ENCODE measurements around the gene DUS1L. TPM values are rescaled to one million over a fixed set of nuclear protein-coding genes. Genes with fewer than 3 reads are reported as not detected.

The DUS1L gene
- total and polyA plus RNA-seq, 12 donors: 34.1 to 191 (median 44.1) TPM

DNA sequence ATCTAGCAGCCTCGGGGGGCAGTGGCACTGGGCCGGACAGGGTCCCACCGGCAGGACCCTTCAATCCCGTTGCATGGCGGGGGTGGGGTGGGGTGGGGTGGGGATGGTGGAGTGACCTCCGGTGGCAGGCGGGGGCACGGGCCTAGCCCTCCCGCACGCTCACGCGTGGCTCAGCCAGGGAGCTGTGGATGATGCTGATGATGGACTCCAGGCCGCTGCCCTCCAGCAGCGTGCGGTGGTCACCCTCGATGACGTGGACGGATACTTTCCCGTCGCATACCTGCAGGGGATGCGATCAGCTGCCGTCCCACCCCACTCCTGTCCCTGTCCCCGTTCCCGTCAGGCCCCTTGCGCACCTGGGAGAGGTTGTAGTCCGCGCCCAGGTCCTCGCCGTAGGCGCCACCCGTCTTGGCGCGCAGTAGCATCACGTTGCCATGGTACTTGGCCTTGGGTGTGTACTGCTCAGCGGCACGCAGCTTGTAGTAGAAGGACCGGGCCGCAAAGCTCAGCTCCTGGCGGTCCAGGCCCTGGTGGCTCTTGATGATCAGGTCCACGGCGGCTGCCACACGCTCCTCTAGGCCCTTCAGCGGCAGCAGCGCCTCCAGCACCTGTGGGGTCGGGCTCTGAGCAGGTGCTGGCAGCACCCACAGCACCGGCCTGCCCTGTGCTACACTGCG, 13.5 kb upstream of the DUS1L start:
- WGBS, 2 donors: 94 to 96% methylated on average over 44 to 47 of the region's 47 CpGs
- peaks cover 0 to 59% (median 38%) of the 10 kb centered on the region in 9 donors for H3K36me3 ChIP-seq
- TF ChIP-seq, protein P1, sequence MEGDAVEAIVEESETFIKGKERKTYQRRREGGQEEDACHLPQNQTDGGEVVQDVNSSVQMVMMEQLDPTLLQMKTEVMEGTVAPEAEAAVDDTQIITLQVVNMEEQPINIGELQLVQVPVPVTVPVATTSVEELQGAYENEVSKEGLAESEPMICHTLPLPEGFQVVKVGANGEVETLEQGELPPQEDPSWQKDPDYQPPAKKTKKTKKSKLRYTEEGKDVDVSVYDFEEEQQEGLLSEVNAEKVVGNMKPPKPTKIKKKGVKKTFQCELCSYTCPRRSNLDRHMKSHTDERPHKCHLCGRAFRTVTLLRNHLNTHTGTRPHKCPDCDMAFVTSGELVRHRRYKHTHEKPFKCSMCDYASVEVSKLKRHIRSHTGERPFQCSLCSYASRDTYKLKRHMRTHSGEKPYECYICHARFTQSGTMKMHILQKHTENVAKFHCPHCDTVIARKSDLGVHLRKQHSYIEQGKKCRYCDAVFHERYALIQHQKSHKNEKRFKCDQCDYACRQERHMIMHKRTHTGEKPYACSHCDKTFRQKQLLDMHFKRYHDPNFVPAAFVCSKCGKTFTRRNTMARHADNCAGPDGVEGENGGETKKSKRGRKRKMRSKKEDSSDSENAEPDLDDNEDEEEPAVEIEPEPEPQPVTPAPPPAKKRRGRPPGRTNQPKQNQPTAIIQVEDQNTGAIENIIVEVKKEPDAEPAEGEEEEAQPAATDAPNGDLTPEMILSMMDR (IDR thresholded peaks at IDR 0.05): no peak

DNA sequence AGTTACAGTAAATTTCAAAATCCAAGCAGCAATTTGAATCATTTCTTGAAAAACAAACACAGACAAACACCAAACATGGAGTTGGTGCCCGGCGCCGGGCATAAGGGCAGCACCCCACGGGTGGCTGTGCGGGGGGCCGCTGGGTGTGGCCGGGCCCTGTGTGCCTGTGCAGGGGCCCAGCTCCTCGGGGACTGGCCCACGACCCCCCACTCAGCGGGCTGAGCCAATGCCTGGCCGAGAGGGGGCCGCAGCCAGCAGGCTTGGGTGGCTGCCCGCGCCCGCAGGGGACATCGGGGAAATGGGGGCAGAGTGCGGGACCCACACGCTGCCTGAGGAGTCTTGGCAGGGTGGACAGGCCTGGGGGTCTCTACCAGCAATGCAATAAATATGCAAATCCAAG, 12.8 kb upstream of the DUS1L start:
- TF ChIP-seq, protein P1 (IDR thresholded peaks at IDR 0.05): no peak
- H3K27me3 ChIP-seq: no peaks in the 10 kb centered on the region
- intact Hi-C loops (cut with DNase I): no loop called here
- H3K36me3 ChIP-seq: peaks cover 0 to 52% (median 31%) of the 10 kb centered on the region in 9 donors
- WGBS, 2 donors: 93 to 95% methylated on average over 18 of the region's 18 CpGs
- H3K27ac ChIP-seq: no peak overlapping the region
- no peak overlapping the region for H3K4me3 ChIP-seq
- no peak for DNase-seq
- no peak for ATAC-seq
- no peaks in the 10 kb centered on the region for H3K9me3 ChIP-seq
- peaks cover 0 to 6% (median 0%) of the 10 kb centered on the region in 9 donors for H3K4me1 ChIP-seq

More for the DNA sequence above, 13.5 kb upstream of the DUS1L start:
- intact Hi-C loops (cut with DNase I): no loop called here
- no peak overlapping the region for H3K27ac ChIP-seq
- DNase-seq (no peak), ATAC-seq (no peak)
- peaks cover 0 to 6% (median 0%) of the 10 kb centered on the region in 9 donors for H3K4me1 ChIP-seq
- H3K27me3 ChIP-seq: no peaks in the 10 kb centered on the region
- H3K9me3 ChIP-seq: no peaks in the 10 kb centered on the region
- no peak overlapping the region for H3K4me3 ChIP-seq

DNA sequence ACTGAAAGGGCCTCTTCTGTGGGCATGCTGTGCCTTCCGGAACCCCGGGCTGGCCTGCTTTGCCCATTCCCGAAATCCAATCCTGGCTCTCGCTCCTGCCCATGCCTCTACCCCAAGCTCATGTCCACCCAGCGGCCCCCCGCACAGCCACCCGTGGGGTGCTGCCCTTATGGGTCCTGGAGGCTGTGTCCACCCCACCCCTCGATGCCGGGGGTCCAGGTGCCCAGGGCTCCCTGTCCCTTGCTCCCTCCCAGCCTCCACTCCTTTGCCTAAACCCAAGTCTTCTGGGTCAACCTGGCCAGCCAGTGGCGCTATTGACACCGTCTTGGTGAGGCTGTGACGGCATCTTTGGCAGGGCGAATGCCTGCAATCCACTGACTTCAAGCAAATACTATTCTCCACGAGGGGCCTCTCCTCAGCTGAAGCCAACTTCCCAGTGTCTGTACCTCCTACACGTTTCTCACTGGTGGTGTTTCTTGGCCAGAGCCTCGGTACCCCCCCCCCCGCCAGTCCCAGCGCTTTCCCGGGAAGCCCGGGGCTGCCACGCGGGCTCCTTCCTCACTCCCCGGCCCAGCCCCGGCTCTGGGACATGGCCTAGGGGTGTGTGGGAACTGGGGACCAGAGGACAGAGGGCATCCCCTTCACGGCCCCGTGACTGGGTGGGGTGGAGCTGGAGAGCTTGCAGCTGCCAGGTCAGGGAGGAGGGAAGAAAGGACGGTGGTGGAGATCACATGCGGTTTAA, 12.2 kb upstream of the DUS1L start:
- Histone ChIP-seq H3K27me3 (no peaks in the 10 kb centered on the region), H3K9me3 (no peaks in the 10 kb centered on the region), H3K27ac (no peak overlapping the region), H3K36me3 (peaks cover 0 to 45% (median 25%) of the 10 kb centered on the region in 9 donors), H3K4me1 (peaks cover 0 to 6% (median 0%) of the 10 kb centered on the region in 9 donors), H3K4me3 (no peak overlapping the region)
- 63 to 65% methylated on average over 28 of the region's 28 CpGs for WGBS, 2 donors
- DNase-seq (no peak), ATAC-seq (peak in 7 of 8 donors; percentile 16 to 69 (median 46))
- intact Hi-C loops (cut with DNase I): no loop called here
- TF ChIP-seq, protein P1 (IDR thresholded peaks at IDR 0.05): peak in 1 of 9 donors; percentile 17

DNA sequence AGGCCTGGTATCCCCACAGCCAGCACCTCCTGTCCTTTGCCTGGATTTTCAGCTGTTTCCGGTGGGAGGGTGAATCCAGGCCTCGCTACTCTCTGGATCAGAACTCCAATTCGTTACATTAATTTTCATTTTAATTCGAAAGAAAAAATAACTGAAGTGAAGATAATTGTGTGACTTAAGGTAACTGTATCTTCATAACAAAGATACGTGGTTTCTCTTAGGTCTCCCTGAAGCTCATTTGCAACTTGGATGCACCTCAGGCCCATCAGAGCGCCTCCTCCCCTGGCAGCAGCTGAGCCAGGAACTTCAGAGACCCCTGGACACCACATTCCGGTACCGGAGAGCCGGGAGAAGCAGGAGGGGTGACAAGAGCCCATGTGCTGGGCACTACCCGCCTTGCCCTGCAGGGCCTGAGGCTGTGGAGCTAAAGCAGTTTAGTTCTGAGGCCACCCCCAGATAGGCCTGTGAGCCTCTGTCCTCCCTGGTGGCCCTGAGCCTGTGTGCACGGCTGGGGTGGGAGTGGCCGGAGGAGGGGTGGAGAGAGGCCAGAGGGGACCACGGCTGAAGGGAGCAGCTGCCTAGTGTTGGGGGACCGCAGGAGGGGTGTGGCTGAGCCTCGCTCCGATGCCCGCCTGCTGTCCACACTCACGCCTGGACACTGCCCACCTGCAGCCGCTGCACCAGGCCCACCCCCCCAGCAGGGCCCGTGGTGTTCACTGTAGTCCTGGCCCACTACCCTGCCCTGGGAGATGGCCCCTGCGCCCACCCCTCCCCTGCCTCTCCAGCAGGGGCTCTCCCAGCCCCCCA, 11.4 kb upstream of the DUS1L start:
- Histone ChIP-seq H3K9me3 (no peaks in the 10 kb centered on the region), H3K36me3 (peaks cover 0 to 37% (median 19%) of the 10 kb centered on the region in 9 donors), H3K4me3 (no peak overlapping the region), H3K27ac (no peak overlapping the region), H3K4me1 (peaks cover 0 to 6% (median 0%) of the 10 kb centered on the region in 9 donors), H3K27me3 (no peaks in the 10 kb centered on the region)
- intact Hi-C loops (cut with DNase I): no loop called here
- ATAC-seq (peak in 7 of 8 donors; percentile 19 to 44 (median 31)), DNase-seq (no peak)
- TF ChIP-seq, protein P1 (IDR thresholded peaks at IDR 0.05): no peak
- WGBS, 2 donors: 70% methylated on average over 20 to 21 of the region's 21 CpGs
